ENCODE measurements around the gene C11orf24. TPM values are rescaled to one million over a fixed set of nuclear protein-coding genes. Genes with fewer than 3 reads are reported as not detected.

C11orf24 gene
- total and polyA plus RNA-seq, 2 of the 8 experiments (the other 6 are each of a cell fraction or from before 2014, with no cell fraction given): 45.4 to 51.7 TPM

DNA sequence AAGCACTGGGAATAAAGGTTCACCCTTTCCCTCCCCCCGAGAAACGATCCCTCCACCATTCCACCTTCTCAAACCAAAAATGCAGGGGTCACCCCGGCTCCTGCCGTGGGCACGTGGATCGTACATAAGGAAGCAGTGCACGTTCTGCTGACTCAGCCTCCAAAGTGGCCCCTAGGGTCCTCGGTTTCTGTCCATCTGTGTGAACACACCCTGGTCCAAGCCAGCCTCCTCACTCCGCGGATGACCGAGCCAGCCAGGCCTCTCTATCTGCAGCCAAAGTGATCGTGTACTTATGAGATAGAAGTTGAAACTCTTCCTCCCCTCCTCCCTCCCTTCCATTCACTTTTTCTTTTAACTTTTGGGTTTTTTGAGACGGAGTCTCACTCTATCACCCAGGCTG is 16.2 kb downstream of the C11orf24 start:
- no peaks in the 10 kb centered on the region for H3K23me2 ChIP-seq (ENCODE audit: low read depth, low read length)
- no peak overlapping the region for H3K9ac ChIP-seq (replicated peaks in 1 of 4; ENCODE audit: extremely low read depth in 1 of 4, low read depth in 3 of 4, low read length in 3 of 4)
- TF ChIP-seq TCF12 (IDR thresholded peaks at IDR 0.05; ENCODE audit: low read depth, low read length): no peak
- no peak for TF ChIP-seq FOSL1 (IDR thresholded peaks at IDR 0.05; ENCODE audit: insufficient read depth, low read depth, low read length)
- no peak overlapping the region for H2BK120ac ChIP-seq (replicated peaks; ENCODE audit: low read depth, low read length)
- H3K27ac ChIP-seq (ENCODE audit: low read depth, low read length): no peak overlapping the region
- DNase-seq (ENCODE audit: low read depth in 1 of 2, low spot score in 2 of 2) (no peak), FAIRE-seq (no peak)
- H2BK5ac ChIP-seq (ENCODE audit: low read depth, low read length): no peak overlapping the region
- 94% methylated on average over 11 of the region's 13 CpGs; no CpG with 5 or more reads in 1 of the 2 experiments for WGBS, 2 experiments (ENCODE audit: extremely low coverage in 1 of 2, insufficient coverage in 1 of 2, insufficient read length in 1 of 2, insufficient replicate concordance in 2 of 2, low coverage in 1 of 2, low lambda C conversion rate in 2 of 2, missing lambda C conversion rate in 1 of 2)
- H3K79me2 ChIP-seq (ENCODE audit: control insufficient read depth in 1 of 2, insufficient read depth in 2 of 2, low read length in 2 of 2): no peaks in the 10 kb centered on the region
- no peak overlapping the region for H3K4me3 ChIP-seq (ENCODE audit: extremely low read depth in 1 of 4, insufficient read depth in 2 of 4, low read depth in 3 of 4, low read length in 4 of 4)
- H2BK12ac ChIP-seq (ENCODE audit: low read depth, low read length): no peak overlapping the region
- H3K9me3 ChIP-seq (ENCODE audit: insufficient read depth in 2 of 2, low read depth in 1 of 2, low read length in 1 of 2): no peaks in the 10 kb centered on the region
- no peak overlapping the region for H2AFZ ChIP-seq (ENCODE audit: low read length)
- H3K4me2 ChIP-seq (ENCODE audit: insufficient read depth in 1 of 2, low read depth in 2 of 2, low read length in 2 of 2): no peak overlapping the region
- peaks cover 0 to 10% (median 4%) of the 10 kb centered on the region in 4 experiments; a peak in 5 of 7 replicates for H3K4me1 ChIP-seq (replicated peaks in 1 of 4; ENCODE audit: control insufficient read depth in 3 of 4, insufficient read depth in 4 of 4, low read length in 3 of 4)
- H3K56ac ChIP-seq (replicated peaks; ENCODE audit: insufficient read length, low read depth, low read length): no peak overlapping the region
- H4K20me1 ChIP-seq (replicated peaks in 1 of 2; ENCODE audit: control insufficient read depth in 1 of 2, insufficient read depth in 2 of 2, low read length in 2 of 2): peaks cover 0 to 2% of the 10 kb centered on the region in 2 experiments
- no peaks in the 10 kb centered on the region; a peak in 1 of 8 replicates for H3K36me3 ChIP-seq (ENCODE audit: control insufficient read depth in 2 of 4, insufficient read depth in 4 of 4, low read length in 3 of 4)
- no peak overlapping the region for H4K8ac ChIP-seq (ENCODE audit: extremely low read depth, insufficient read depth, low read length)
- H3K23ac ChIP-seq (ENCODE audit: insufficient read length): no peak overlapping the region
- H4K91ac ChIP-seq (replicated peaks; ENCODE audit: insufficient read length, low read length): no peak overlapping the region
- H3K4ac ChIP-seq (replicated peaks; ENCODE audit: insufficient read length, low read depth, low read length): no peak overlapping the region
- ChIA-PET POLR2A (ENCODE audit: partially characterized antibody) (no interaction called here), CTCF (ENCODE audit: partially characterized antibody) (interaction anchor here (3.2 to 7.0 kb wide), 3 partner anchors 10 to 43 kb away, joined by 21 to 141 read pairs (median 34); no protein-coding TSS in a partner anchor)
- no peak overlapping the region for H3K14ac ChIP-seq (ENCODE audit: insufficient read length)
- no peak overlapping the region for H2BK15ac ChIP-seq (ENCODE audit: low read length)
- no peaks in the 10 kb centered on the region for H3K79me1 ChIP-seq (ENCODE audit: low read depth, low read length)
- no peak overlapping the region for H3K18ac ChIP-seq (ENCODE audit: extremely low read depth, low read length)
- H2BK20ac ChIP-seq (ENCODE audit: low read length): no peak overlapping the region
- H2AK5ac ChIP-seq (ENCODE audit: low read depth, low read length): no peak overlapping the region
- peaks cover 0 to 11% (median 4%) of the 10 kb centered on the region in 4 experiments; a peak in 2 of 7 replicates for H3K27me3 ChIP-seq (replicated peaks in 1 of 4; ENCODE audit: control insufficient read depth in 3 of 4, extremely low read depth in 1 of 4, insufficient read depth in 3 of 4, low read length in 3 of 4)
- H4K5ac ChIP-seq (ENCODE audit: insufficient read length, low read depth, low read length): no peak overlapping the region
